OCI-LY3 (cell line): ENCODE data around the gene APOLD1.

Source experiments
- H2AFZ ChIP-seq: fragments of 200-600, 300-600 bp; shearing (Covaris generic); 2 replicates; pipeline ENCODE4 v1.6.0; 2014; ENCODE audit warnings: antibody characterized with exemption, low read depth, low read length
- H3K27ac ChIP-seq: fragments of 200-600, 300-600 bp; sonication (generic); 2 replicates; pipeline ENCODE4 v1.5.1; 2014; ENCODE audit warnings: mild to moderate bottlenecking, low read length, moderate library complexity, mixed read lengths
- H3K27me3 ChIP-seq: fragments of 200-600, 300-600 bp; sonication (generic); 2 replicates; pipeline ENCODE4 v1.6.1; 2014; ENCODE audit warnings: low read depth, low read length, mixed read lengths
- H3K36me3 ChIP-seq: fragments of 200-600, 300-600 bp; sonication (generic); replicated peaks from 2 replicates; pipeline ENCODE3; 2014; ENCODE audit warnings: low read depth, low read length, mixed read lengths
- H3K4me1 ChIP-seq: fragments of 300-600, 200-600 bp; sonication (generic); 2 replicates; pipeline ENCODE4 v1.6.1; 2014; ENCODE audit warnings: low read length, mixed read lengths
- H3K4me2 ChIP-seq: fragments of 200-600, 300-600 bp; sonication (generic); 2 replicates; pipeline ENCODE4 v1.6.1; 2014; ENCODE audit warnings: low read length, mixed read lengths
- H3K4me3 ChIP-seq: fragments of 300-600, 200-600 bp; sonication (generic); 2 replicates; pipeline ENCODE4 v1.5.1; 2014; ENCODE audit warnings: antibody characterized with exemption, mild to moderate bottlenecking, low read length, moderate library complexity
- H3K79me2 ChIP-seq: fragments of 300-600, 200-600 bp; shearing (Covaris generic); 2 replicates; pipeline ENCODE4 v1.6.1; 2014; ENCODE audit warnings: mild to moderate bottlenecking, low read length, mixed read lengths
- H3K9ac ChIP-seq: fragments of 300-600, 200-600 bp; shearing (Covaris generic); 2 replicates; pipeline ENCODE4 v1.6.0; 2014; ENCODE audit warnings: mild to moderate bottlenecking, low read length, moderate library complexity
- H3K9me3 ChIP-seq: fragments of 200-600, 300-600 bp; shearing (Covaris generic); 2 replicates; pipeline ENCODE4 v1.6.1; 2014; ENCODE audit warnings: low read length, mixed read lengths; ENCODE audit not compliant: insufficient read depth
- H4K20me1 ChIP-seq: fragments of 200-600, 300-600 bp; sonication (generic); 2 replicates; pipeline ENCODE4 v1.6.1; 2016; ENCODE audit warnings: low read length, mixed read lengths; ENCODE audit not compliant: insufficient read depth
- CTCF ChIP-seq: fragments of 200-600, 300-600 bp; sonication (generic); IDR thresholded peaks from 2 replicates; pipeline ENCODE4 v1.5.1; 2014; ENCODE audit warnings: antibody characterized with exemption, low read length, low read depth
- EZH2phosphoT487 ChIP-seq: fragments of 200-600 bp; shearing (Covaris generic); IDR thresholded peaks from 2 replicates; pipeline ENCODE4 v1.6.1; 2018; ENCODE audit warnings: antibody characterized with exemption, mixed run types, low read depth

Gene APOLD1

GRCh38 chr12:12839873-12840579, 54.6 kb downstream of the APOLD1 start:
- H3K9ac ChIP-seq: no peak overlapping the region
- no peak overlapping the region for H3K4me3 ChIP-seq
- H3K4me2 ChIP-seq: no peak overlapping the region
- TF ChIP-seq EZH2phosphoT487: no peak
- no peak for TF ChIP-seq CTCF
- H3K79me2 ChIP-seq: no peaks in the 10 kb centered on the region
- H4K20me1 ChIP-seq: peaks cover 4% of the 10 kb centered on the region; the same call in 1 of the 2 replicates
- no peaks in the 10 kb centered on the region for H3K9me3 ChIP-seq
- peaks cover 32% of the 10 kb centered on the region for H3K36me3 ChIP-seq
- no peak overlapping the region for H2AFZ ChIP-seq
- no peaks in the 10 kb centered on the region for H3K27me3 ChIP-seq
- H3K27ac ChIP-seq: no peak overlapping the region
- H3K4me1 ChIP-seq: peaks cover 11% of the 10 kb centered on the region

- Histone ChIP-seq H3K9ac (no peak overlapping the region), H3K27ac (no peak overlapping the region)
- TF ChIP-seq EZH2phosphoT487: no peak
- no peak for TF ChIP-seq CTCF
These were observed 55.1 kb downstream of the APOLD1 start for GRCh38 chr12:12840580-12840899.

More at GRCh38 chr12:12840580-12840899, 55.1 kb downstream of the APOLD1 start:
- Histone ChIP-seq H3K9me3 (no peaks in the 10 kb centered on the region), H3K27me3 (no peaks in the 10 kb centered on the region), H3K79me2 (no peaks in the 10 kb centered on the region), H4K20me1 (peaks cover 4% of the 10 kb centered on the region; the same call in 1 of the 2 replicates), H3K36me3 (peaks cover 27% of the 10 kb centered on the region), H3K4me2 (no peak overlapping the region), H3K4me1 (peaks cover 11% of the 10 kb centered on the region), H3K4me3 (no peak overlapping the region), H2AFZ (no peak overlapping the region)
